Measurements from ENCODE around the gene SLC22A13.
"Not testable (repeated sequence)": the region's sequence is repeated elsewhere in the genome, so short reads cannot be mapped to it uniquely, and the experiment has no call there.

The SLC22A13 gene

GRCh38 chr3:38265604-38266307 is at the start of gene SLC22A13:
SLC22A13 (plus strand) TSS chr3:38265812; CDS start chr3:38265861, 49 bp downstream.
- no peak for DNase-seq

- no peak for DNase-seq
Observed at GRCh38 chr3:38219609-38220197, 45.9 kb upstream of the SLC22A13 start.

- no peak for DNase-seq
Observed at GRCh38 chr3:38221005-38221404, 44.6 kb upstream of the SLC22A13 start.

GRCh38 chr3:38222032-38222634 is 43.5 kb upstream of the SLC22A13 start:
- DNase-seq = no peak

- no peak for DNase-seq
Observed at GRCh38 chr3:38224357-38224756, 41.3 kb upstream of the SLC22A13 start.

DNA sequence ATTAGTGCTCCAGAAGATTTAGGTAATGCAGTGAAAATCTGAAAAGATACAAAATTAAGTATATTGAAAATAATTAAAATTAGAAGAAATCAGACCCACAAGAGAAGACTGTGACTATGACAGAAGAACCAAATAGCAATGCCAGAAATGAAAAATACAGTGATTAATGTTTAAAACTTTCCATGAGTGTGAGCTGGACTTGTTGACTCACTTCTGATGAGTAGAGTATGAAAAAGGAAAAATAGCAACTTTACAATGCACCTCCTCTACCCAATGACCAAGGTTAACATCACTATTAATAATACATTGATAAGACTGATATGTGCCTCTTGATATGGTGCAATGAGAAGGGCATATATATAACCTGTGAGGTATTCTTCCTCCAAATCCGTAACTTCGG is 39.3 kb upstream of the SLC22A13 start:
- no peak for DNase-seq

GRCh38 chr3:38227989-38228388 is 37.6 kb upstream of the SLC22A13 start:
- DNase-seq = no peak

- DNase-seq = no peak
Observed at GRCh38 chr3:38229036-38229435, 36.6 kb upstream of the SLC22A13 start.

DNA sequence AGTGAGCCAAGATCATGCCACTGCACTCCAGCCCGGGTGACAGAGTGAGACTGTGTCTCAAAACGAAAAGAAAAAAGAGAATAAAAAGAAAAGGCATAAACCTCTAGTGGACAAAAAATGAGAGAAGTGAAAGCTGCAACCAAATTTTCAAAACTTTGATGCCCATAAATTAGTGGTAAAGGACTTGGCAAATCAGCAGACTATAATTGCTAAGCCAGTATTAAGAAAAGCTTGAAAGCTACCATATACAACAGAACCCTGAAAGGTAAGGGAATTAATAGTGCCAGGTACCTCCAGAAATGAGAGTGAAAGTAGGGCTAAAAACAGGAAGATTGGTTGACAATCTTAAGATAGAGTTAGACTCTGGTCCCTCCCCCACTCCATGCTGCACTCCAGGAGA is 32.9 kb upstream of the SLC22A13 start:
- no peak for DNase-seq

DNA sequence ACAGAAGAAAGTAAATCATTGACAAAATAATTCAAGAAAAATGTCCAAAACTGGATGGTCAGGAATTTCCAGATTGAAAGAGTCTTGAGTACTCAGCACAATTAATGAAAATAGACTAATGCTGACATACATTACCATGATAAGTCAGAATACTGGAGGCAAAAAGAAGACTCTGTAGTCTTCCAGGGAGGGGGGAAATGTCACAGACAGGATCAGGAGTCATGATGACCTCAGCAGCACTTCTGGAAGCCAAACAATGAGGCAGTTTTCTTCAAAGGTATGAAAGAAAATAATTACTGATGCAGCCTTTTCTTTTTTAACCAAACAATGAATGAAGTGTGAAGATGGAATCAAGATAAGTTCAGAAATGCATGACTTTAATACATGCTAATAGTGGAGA is 30.1 kb upstream of the SLC22A13 start:
- DNase-seq = no peak

GRCh38 chr3:38238416-38239008 is 27.1 kb upstream of the SLC22A13 start:
- no peak for DNase-seq

DNA sequence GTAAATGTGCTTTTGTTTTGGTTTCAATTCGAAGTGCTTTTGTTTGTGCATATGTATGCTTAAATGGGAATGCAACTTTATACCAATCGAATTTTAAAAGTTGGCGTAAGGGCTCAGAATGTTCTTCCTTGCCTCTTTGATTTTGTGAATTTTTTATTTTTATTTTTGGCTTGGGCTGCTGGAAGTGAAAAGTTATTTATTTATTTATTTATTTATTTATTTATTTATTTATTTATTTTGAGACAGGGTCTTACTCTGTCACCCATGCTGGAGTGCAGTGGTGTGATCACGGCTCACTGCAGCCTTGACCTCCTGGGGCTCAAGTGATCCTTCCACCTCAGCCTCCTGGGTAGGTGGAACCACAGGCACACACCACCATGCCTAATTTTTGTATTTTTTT is 22.8 kb upstream of the SLC22A13 start:
- not testable (repeated sequence) for DNase-seq

- DNase-seq = no peak
Observed at GRCh38 chr3:38245930-38246329, 19.7 kb upstream of the SLC22A13 start.

- DNase-seq = no peak
Observed at GRCh38 chr3:38247366-38248035, 18.1 kb upstream of the SLC22A13 start.

DNA sequence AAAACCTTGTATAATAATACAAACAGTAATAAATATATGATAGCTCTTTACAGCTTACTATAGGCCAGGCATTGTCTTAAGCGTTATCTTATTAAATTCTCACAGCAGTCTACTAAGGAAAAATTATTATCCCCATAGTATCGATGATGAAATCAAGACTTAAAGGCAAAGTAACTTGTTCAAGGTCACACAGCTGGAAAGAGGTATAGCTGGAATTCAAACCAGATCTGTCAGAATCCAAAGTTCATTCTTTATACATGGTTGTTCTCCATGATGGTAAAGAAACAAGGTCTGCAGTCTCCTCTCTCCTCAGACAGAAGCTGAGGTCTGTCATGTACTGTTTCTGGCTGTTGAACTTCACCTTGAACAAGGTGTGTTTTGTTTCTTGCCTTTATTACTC is 15.4 kb upstream of the SLC22A13 start:
- no peak for DNase-seq

GRCh38 chr3:38251197-38251596 is 14.4 kb upstream of the SLC22A13 start:
- DNase-seq = no peak

- DNase-seq = no peak
Observed at GRCh38 chr3:38253704-38254103, 11.9 kb upstream of the SLC22A13 start.

GRCh38 chr3:38254872-38255271 is 10.7 kb upstream of the SLC22A13 start:
- DNase-seq = no peak

GRCh38 chr3:38255627-38256026 is 10.0 kb upstream of the SLC22A13 start:
- DNase-seq = no peak

- DNase-seq = no peak
Observed at GRCh38 chr3:38257583-38257982, 8.0 kb upstream of the SLC22A13 start.

DNA sequence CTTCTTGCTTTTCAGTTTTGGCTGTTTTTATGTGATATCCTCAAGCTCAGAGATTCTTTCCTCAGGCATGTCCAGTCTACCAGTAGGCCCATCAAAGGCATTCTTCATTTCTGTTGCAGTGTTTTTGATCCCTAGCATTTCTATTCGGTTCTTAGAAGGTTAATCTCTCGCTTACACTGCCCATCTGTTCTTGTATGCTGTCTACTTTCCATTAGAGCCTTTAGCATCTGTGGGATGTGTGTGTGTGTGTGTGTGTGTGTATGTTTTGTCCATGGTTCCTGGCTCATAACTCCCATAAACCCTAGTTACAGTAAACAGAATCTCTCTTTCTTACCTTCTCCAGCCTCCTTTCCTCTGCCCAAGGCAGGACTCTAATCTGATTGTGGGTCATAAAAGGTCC is 5.1 kb upstream of the SLC22A13 start:
- DNase-seq = no peak

- DNase-seq = no peak
Observed at GRCh38 chr3:38264353-38264771, 1.2 kb upstream of the SLC22A13 start.

GRCh38 chr3:38264779-38265178 is 833 bp upstream of the SLC22A13 start:
- DNase-seq = no peak
